Sciatic nerve (tissue), 2 donors: ENCODE measurements around the gene ZNF385B. TPM values are rescaled to one million over a fixed set of nuclear protein-coding genes. Genes with fewer than 3 reads are reported as not detected.
"Not testable (repeated sequence)": the region's sequence is repeated elsewhere in the genome, so short reads cannot be mapped to it uniquely, and the experiment has no call there.

ENCODE experiments used
- ATAC-seq: fragments of 200-7000 bp; cut with Tn5 transposase; one replicate; pipeline ENCODE4 v1.9.1; 2020; ENCODE audit warnings: mild to moderate bottlenecking, moderate library complexity
- DNase-seq: peaks from one replicate; pipeline ENCODE4 v3.0.0-alpha.2; 2020; ENCODE audit warnings: low spot score
- intact Hi-C: fragments of 100-400 bp; cut with DNase I; formaldehyde crosslinking; loops from one replicate; pipeline ENCODE4 v1.14.2; 2022
- total RNA-seq: library from RNA; stranded (reverse); fragmentation: NEBNext Ultra II Directional; extraction: Animal tissue kit (Norgen Biotek cat#: 25700); gene quantifications from one replicate; pipeline ENCODE4 v1.2.1, GENCODE V29; 2021
- donor health status: DM: no; HTN: no; CAD: no.
- donor health status: DM: no; HTN: no; CAD: no.

Gene ZNF385B
- total RNA-seq, 1 donor from 2014 or later = 5.3 TPM

DNA sequence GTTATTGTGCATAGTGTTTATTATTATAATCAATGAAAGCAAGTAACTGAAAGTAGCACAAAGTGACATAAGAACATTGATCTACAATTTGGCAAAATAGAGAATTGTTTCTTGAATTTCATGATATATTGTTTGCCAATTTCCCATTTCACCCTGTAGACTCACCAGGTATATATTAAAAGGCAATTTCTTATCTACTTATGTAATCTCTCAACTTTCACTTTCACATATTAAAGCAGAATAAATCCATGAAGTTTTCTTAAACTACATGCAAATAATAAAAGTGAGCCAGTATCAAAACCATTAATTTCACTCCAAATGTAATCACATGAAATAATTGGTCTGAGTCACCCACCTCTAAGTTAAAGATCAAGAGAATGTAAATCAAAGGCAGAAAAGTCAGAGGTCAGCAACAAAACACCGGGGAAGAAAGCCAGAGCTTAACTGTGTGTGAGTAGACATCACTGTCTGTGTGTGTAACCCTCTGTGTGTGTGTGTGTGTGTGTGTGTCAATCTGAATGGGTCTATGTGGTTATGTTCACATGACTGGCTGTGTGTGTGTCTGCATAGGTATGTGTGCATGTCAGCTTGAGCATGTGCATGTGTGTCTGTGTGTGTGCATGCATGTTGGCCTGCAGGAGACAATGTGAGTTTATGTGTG lies 44.1 kb downstream of the ZNF385B start:
- ATAC-seq = no peak
- intact Hi-C loops = no loop called here
- no peak for DNase-seq

DNA sequence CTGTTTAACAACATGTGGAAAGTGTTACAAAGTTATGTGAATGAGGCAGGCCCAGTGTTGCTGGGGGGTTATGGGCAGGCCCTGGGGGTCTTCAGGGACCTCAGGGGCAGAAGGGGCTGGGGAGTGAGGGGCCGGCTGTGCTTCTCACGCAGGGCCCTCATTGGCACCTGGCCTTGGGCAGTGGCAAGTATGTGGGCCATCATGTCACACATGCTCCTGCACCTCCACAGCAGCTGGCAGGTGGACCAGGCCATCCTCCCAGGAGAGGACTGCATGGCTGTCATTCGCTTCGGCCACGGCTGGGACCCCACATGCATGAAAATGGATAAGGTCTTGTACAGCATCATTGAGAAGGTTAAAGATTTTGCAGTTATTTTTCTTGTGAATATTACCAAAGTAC lies 47.4 kb downstream of the ZNF385B start:
- intact Hi-C loops = no loop called here
- no peak for ATAC-seq

DNA sequence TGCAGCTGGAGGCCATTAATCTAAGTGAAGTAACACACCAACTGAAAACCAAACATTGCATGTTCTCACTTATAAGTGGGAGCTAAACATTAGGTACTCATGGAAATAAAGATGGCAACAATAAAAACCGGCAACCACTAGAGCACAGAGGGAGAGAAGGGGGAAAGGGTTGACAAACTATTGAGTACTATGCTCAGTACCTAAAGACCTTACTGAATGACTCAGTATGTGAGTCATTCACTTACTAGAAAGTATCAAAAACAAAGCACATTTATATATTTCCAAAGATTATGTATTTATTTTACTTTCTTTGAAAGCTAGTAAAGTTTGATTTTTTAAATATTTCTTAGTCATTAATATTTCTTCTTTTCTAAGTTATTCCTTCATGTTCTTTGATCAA lies 48.9 kb downstream of the ZNF385B start:
- intact Hi-C loops = no loop called here
- DNase-seq (no peak), ATAC-seq (no peak)

More for the DNA sequence above, 47.4 kb downstream of the ZNF385B start:
- no peak for DNase-seq

DNA sequence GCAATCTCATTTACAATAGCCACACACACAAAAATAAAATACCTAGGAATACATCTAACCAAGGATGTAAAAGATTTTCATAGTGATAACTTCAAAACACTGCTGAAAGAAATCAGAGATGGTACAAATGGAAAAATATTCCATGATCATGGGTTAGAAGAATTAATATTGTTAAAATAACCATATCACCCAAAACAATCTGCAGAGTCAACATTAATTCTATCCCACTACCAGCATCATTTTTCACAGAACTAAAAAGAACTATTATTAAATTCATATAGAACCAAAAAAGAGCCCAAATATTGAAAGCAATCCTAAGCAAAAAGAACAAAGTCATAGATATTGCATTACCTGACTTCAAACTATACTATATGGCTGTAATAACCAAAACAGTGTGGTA lies 50.4 kb downstream of the ZNF385B start:
- intact Hi-C loops = no loop called here
- DNase-seq = no peak
- no peak for ATAC-seq

DNA sequence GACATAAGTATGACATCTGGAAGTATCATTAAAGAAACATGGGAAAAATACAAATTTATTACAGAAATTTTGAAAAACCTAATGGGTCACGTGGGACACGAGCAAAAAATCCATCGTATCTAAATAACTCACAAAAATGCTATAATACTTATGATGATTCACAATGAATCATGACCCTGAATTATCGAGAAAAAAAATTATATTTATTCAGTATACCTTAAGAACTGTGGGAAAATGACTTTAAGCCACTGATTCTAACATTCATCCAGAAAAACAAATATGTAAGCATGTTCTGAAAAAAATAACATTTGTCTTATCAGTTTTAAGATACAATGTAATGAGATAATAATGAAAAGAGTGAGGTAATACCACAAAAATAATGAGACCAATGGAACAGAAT lies 51.8 kb downstream of the ZNF385B start:
- no peak for ATAC-seq
- intact Hi-C loops = no loop called here
- no peak for DNase-seq

DNA sequence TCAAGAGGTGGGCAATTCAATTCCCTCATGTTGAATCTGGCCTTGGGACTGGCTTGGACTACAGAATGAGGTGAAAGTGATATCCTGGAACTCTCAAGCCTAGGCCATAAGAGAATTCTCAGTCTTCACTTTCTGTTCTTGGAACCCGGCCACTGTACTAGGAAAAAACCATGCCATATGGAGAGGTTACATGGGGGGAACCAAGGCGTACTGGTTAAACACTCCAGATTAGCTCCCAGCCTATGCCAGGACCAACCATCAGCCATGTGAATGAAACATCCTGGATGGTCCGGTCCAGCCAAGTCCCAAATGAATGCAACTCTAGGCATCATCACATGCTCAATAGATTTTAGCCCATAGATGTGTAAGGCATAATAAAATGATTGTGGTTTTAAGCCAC lies 56.4 kb downstream of the ZNF385B start:
- intact Hi-C loops = no loop called here
- DNase-seq (no peak), ATAC-seq (no peak)

DNA sequence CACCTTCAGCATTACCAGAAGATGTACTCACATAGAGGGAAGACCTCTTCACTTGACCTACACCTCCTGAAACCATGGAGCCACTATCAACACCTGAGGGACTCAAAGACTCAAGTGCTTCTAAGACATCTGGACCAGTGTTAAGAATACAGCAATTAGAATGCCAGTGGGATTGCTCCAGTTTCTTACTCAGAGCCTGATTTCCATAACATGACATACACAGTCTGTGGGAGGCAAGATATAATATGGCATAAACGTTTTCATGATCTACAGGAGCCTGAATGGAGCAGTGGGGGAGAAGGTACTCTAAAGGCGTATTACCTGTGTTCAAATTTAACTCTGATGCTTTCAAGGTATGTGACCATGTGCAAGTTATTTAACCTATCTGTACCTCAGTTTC lies 57.2 kb downstream of the ZNF385B start:
- DNase-seq (no peak), ATAC-seq (no peak)
- intact Hi-C loops = loop anchor here (5.0 kb wide), 1 partner anchor 337 kb away; no protein-coding TSS in a partner anchor

DNA sequence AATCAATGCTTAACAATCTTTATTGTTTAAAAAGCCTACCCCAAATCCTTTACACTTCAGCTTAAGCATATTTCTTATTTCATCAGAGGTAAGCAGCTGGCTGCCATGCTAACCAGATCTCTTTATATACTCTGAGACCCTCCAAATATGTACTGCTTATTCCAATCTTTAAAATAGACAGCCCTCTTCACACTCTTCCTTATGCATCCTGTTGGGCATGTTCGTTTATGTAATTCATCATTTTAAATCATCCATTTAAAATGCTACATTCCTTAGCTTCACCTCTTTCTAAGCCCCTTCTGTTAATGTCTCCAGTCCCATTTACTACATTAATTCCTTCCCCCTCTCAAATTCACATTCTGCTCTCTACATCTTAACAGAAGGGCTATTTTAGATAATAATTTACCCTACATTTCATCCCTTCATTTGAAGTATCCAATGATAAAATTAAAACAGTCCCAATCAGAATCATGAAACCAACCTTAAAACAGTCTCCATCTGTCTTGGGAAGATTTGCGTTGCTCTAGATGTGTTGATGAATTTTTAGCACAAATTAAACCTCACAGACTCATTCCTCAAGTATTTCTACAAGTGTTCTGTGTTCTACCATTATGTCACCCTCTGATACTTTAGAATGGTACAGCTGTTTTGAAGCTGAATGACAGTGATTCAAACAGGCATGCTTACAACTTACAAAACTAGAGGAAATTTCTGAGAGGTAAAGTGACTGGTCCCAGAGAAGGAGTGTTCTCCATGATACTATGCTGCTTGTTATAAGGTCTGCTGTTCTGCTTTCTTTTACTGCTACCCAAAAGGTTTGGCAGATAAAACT lies 59.1 kb downstream of the ZNF385B start:
- DNase-seq = no peak
- intact Hi-C loops = loop anchor here (5.0 kb wide), 1 partner anchor 335 kb away; no protein-coding TSS in a partner anchor
- ATAC-seq = no peak

DNA sequence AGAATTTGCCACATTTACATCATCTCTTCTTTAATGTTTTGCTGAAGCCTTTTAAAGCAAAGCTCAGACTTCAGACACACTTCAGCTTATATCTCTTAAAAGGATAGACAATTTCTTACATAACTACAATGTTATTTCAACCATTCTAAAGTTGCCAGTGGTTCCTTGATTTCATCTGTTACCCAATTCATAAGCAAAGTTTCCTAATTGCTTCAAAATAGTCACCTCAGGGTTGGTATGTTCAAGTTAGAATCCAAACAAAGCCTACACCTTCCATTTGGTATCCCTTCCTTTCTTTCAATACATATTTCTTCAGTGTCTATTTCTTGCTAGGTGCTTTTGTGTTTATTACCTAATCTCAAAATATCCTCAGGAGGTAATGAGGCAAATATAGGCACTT lies 60.6 kb downstream of the ZNF385B start:
- ATAC-seq (no peak), DNase-seq (no peak)
- intact Hi-C loops = loop anchor here (5.0 kb wide), 1 partner anchor 333 kb away; no protein-coding TSS in a partner anchor

DNA sequence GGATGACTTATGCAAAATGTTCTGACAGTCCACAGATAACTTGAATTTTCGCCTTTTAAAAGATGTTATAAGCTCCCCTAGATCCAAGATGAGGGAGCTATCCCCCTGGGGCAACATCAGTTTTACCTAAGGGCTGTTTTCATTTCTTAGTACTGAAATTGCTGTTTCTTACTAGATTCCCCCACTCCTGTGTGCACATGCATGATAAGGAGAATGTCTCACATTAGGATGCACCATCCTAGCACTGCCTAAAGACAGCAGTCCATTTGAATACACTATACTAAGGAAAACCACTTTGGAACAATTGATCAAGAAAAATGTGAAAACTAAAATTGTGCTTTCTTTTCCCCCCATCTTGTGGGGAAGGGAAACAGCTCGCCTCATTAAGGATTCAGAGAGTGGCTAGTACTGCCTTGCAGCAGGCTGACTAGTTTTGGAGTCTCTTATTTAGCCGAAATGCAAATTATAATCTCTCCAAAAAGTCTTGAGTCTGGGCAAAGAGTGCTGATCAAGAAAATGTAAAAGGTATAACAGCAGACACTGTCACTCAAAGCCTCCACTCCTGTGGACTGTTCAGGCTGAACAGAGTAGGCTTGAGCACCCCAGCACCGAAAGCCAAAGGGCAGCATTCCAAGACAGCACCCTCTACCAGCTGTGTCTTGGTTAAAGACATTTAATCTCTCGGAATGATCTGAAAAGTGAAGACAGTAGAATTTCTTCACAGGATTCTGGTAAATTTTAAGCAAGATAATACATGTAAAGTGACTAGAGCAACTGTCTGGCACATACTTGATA lies 65.0 kb downstream of the ZNF385B start:
- DNase-seq = no peak
- intact Hi-C loops = no loop called here
- ATAC-seq = no peak

DNA sequence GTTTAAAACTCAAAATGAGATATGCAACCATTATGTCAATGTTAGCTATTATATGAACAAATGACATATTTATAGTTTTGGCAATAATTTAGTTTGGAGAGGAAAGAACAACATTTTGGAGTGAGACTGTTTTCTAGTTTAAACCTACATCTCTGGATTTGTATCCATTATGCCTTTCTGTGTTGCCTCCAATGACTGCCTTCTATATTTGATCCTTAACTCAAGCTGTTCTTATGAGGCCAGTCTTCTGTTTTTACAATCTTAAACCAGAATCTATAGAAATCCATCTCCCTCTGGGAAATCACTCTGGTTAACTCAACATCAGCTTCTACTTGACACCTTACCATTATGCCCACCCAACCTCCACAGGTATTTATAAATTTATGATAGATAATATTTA lies 67.5 kb downstream of the ZNF385B start:
- intact Hi-C loops = no loop called here

DNA sequence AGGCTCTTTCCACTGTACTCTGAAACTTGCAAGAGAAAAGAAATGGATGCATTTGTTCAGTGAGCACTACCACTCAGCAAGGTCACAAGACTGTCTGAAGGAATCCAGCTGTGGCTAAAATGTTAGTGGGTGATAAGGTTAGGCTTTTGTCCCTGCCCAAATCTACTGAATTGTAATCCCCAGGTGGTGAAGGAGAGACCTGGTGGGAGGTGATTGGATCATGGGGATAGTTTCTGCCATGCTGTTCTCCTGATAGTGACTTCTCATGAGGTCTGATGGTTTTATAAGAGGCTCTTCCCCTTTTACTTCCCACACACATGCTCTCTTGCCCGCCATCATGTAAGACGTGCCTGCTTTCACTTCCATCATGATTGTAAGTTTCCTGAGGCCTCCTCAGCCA lies 68.2 kb downstream of the ZNF385B start:
- no peak for ATAC-seq
- intact Hi-C loops = no loop called here
- no peak for DNase-seq

More for the DNA sequence above, 67.5 kb downstream of the ZNF385B start:
- DNase-seq = no peak
- ATAC-seq = no peak

DNA sequence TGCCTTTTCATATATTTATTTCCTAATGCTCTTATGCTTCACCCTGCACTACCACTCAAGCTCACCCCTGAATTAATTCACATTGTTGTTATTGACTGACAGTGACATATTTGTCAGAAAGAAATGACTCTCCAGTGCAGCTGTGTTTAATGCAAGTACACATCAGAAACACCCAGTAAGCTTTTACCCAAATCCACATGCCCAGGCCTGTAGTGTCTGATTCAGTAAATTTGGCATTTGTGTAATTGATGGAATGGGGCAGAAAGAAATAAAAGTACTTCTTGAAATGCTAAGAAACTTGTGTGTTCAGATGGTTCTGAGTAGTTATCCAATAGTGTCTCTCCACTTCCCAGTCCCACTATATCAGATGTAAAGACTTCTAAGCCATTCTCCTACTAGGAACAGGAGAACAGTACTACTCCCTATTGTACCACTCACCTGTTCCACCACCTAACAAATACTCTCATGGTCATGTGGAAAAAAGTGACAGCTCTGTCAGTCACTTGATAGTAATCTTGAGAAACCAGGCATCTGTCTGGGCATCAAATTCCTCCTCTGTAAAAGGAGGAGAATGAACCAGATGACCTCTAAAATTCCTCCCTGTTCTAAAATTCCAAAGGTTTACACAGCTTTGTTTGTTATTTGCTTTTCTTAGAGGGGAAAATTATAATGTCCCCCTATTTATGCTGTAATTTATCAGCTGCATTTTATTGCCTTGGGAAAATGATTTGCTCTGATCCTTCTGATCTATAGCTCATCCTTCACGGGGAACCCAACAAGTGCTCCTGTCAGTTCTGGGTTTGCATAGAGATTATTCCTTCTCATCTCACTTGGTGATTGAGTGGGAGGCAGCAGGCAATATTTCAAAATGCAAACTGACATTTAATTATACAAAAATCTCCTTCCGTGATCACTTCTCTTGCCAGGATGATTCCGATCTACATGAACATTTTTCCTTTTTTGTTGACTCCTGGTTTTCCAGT lies 70.9 kb downstream of the ZNF385B start:
- intact Hi-C loops = no loop called here
- no peak for DNase-seq
- ATAC-seq = no peak

DNA sequence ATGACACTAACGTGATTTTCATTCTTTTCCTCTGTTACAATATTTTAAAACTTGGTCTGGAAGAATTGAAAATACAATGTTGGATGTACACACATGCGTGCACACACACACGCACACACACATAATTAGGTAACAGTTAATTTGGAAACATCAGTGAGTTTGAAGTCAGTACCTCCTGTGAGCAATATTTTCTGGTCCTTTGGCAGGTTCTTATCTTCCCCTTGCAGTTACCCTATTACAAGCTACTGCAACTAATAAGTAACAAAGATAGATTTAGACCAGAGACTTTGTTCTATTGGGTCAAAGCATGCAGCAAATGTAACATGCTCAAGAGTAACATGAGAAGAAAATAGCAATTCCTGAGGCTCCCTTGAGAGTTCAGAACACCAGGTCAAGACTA lies 73.3 kb downstream of the ZNF385B start:
- ATAC-seq (no peak), DNase-seq (no peak)
- intact Hi-C loops = no loop called here

DNA sequence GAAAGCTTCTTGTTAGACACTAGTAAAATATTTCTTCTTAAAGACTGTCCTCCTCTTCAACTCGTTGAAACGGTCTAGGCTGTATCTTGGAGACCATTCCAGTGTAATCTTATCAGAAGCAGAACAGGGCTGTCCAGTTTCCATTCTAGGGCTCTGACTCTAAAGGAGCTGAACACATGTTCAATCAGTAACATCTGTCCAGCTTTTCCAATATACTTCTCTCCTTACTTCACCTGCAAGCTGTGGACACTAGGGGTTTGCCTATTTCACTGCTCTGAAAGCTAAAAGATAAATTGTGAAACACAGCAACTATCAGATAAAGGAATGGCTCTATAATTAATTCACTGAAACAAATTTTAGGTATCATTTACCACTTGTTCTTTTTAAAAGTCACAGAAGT lies 73.8 kb downstream of the ZNF385B start:
- intact Hi-C loops = no loop called here
- no peak for ATAC-seq

DNA sequence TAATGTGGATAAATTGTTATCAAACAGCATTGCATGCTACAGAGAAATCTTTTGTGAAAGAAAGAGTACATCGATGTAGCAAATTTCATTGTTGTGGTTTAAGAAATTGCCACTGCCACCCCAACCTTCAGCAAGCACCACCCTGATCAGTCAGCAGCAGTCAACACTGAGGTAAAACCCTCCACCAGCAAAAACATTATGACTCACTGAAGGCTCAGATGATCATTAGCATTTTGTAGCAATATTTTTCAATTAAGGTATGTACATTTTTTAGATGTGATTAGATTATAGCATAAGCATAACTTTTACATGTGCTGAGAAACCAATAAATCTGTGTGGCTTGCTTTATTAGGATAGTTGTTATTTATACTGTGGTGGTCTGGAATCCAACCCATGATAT lies 75.5 kb downstream of the ZNF385B start:
- ATAC-seq (no peak), DNase-seq (no peak)
- intact Hi-C loops = no loop called here

More for the DNA sequence above, 73.8 kb downstream of the ZNF385B start:
- DNase-seq = no peak

DNA sequence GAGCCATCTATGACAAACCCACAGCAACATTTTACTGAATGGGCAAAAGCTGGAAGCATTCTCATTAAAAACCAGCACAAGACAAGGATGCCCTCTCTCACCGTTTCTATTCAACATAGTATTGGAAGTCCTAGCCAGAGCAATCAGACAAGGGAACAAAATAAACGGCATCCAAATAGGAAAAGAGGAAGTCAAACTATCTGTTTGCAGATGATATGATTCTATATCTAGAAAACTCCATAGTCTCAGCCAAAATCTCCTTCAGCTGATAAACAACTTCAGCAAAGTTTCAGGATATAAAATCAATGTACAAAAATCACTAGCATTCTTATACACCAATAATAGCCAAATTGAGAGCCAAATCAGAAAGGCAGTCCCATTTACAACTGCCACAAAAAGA lies 79.1 kb downstream of the ZNF385B start:
- DNase-seq, ATAC-seq, intact Hi-C loops: not testable (repeated sequence)

DNA sequence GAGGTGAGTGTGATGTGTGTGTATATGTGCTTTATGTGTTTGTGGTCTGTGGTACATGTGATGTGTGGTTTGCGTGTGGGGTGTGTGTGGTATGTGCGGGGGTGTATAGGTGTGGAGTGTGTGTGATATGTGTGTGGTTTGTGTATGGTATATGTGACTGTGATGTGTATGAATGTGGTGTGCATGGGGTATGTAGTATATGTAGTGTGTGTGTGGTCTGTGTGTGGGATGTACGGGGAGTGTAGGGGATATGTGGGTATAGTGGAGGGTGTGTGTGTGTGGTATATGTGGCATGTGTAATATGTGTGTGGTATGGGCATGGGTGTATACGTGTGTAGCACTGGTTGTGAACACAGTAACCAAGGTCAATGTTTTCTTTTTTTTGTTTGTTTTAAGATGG lies 87.4 kb downstream of the ZNF385B start:
- no peak for DNase-seq
- no peak for ATAC-seq
- intact Hi-C loops = loop anchor here (10.0 kb wide), 1 partner anchor 1239 kb away; no protein-coding TSS in a partner anchor
